Endothelial cell of umbilical vein (primary cell): ENCODE data around the gene PRTN3. TPM values are rescaled to one million over a fixed set of nuclear protein-coding genes. Genes with fewer than 3 reads are reported as not detected.

ENCODE experiments used
- BruUV-seq: library from RNA; stranded (reverse); fragments of 400-500 nt; replicated peaks from 2 replicates; lab custom pipeline; 2021; lab: Mats Ljungman, UMichigan
- CTCF ChIA-PET: fragments of 300-600, 350-600 bp; sonication (Branson Sonifier 250); formaldehyde crosslinking; loops from one replicate; lab custom pipeline; 2021; ENCODE audit warnings: antibody characterized with exemption, inconsistent platforms; lab: Charles Lee
- POLR2A ChIA-PET: fragments of 300-600, 350-600 bp; sonication (Branson Sonifier 250); formaldehyde crosslinking; loops from one replicate; lab custom pipeline; 2021; ENCODE audit warnings: antibody characterized with exemption, inconsistent platforms; lab: Charles Lee
- DNase-seq: peaks from one replicate; pipeline ENCODE4 v3.0.0-alpha.2; 2011; ENCODE audit warnings: low read depth, low spot score
- FAIRE-seq: peaks from 2 replicates; lab custom pipeline; 2011; peaks lifted over from hg19 to GRCh38; lab: Jason Lieb, UNC
- H2AFZ ChIP-seq: 2 replicates; pipeline ENCODE4 v1.6.0; 2012; ENCODE audit warnings: low read depth, low read length, control low read depth, inconsistent platforms
- H3K27ac ChIP-seq: 2 replicates; pipeline ENCODE4 v1.5.1; 2011; ENCODE audit warnings: low read depth, mild to moderate bottlenecking, control low read depth, low read length, moderate library complexity; ENCODE audit not compliant: insufficient read depth
- H3K27me3 ChIP-seq, 2 experiments: 2 replicates each; pipeline versions ENCODE4 v1.6.0 to v1.6.1; 2011; ENCODE audit warnings: low read length in 2 of 2, mixed read lengths in 1 of 2; ENCODE audit not compliant: control insufficient read depth in 2 of 2, insufficient read depth in 2 of 2
- H3K36me3 ChIP-seq, 2 experiments: 2 replicates in 1 of 2; 3 replicates in 1 of 2; pipeline ENCODE4 v1.5.1; 2011; ENCODE audit warnings: low read length in 2 of 2, mild to moderate bottlenecking in 1 of 2, moderate library complexity in 1 of 2; ENCODE audit not compliant: control insufficient read depth in 2 of 2, insufficient read depth in 2 of 2; ENCODE audit errors: extremely low read depth in 1 of 2
- H3K4me1 ChIP-seq: 3 replicates; pipeline ENCODE4 v1.5.1; 2011; ENCODE audit warnings: mild to moderate bottlenecking, low read length; ENCODE audit not compliant: control insufficient read depth, insufficient read depth; ENCODE audit errors: extremely low read depth
- H3K4me2 ChIP-seq: 2 replicates; pipeline ENCODE4 v1.6.1; 2011; ENCODE audit warnings: low read length, control low read depth, mixed read lengths; ENCODE audit not compliant: insufficient read depth
- H3K4me3 ChIP-seq, 3 experiments: fragments of 200-600 bp in 1 of 3; sonication (generic), shearing (Covaris generic) in 1 of 3; replicated peaks in 1 of 3; 2 replicates each; pipeline ENCODE4 v1.5.1; 2011 to 2016; ENCODE audit warnings: control low read depth in 3 of 3, low read length in 3 of 3, mild to moderate bottlenecking in 2 of 3, inconsistent platforms in 1 of 3, low read depth in 1 of 3, moderate library complexity in 1 of 3; ENCODE audit not compliant: insufficient read depth in 1 of 3
- H3K79me2 ChIP-seq: 2 replicates; pipeline ENCODE4 v1.6.0; 2012; ENCODE audit warnings: low read length, inconsistent platforms; ENCODE audit not compliant: control insufficient read depth, insufficient read depth
- H3K9ac ChIP-seq: replicated peaks from 2 replicates; pipeline ENCODE3; 2011; ENCODE audit warnings: low read length, control low read depth; ENCODE audit not compliant: insufficient read depth; ENCODE audit errors: extremely low read depth
- H3K9me1 ChIP-seq: replicated peaks from 3 replicates; pipeline ENCODE4 v1.6.0; 2011; ENCODE audit warnings: mild to moderate bottlenecking, low read length; ENCODE audit not compliant: control insufficient read depth, insufficient read depth; ENCODE audit errors: extremely low read depth
- H3K9me3 ChIP-seq: replicated peaks from 2 replicates; pipeline ENCODE4 v1.5.1; 2012; ENCODE audit warnings: low read length, inconsistent platforms; ENCODE audit not compliant: control insufficient read depth, insufficient read depth
- H4K20me1 ChIP-seq: replicated peaks from 2 replicates; pipeline ENCODE3; 2011; ENCODE audit warnings: mild to moderate bottlenecking, low read length; ENCODE audit not compliant: control insufficient read depth, insufficient read depth; ENCODE audit errors: extremely low read depth
- GATA2 ChIP-seq: IDR thresholded peaks from 2 replicates; pipeline ENCODE4 v1.7.0; 2011; ENCODE audit warnings: low read depth, mild to moderate bottlenecking, moderate library complexity, mixed read lengths, low read length; ENCODE audit not compliant: insufficient read length, insufficient read depth
- JUN ChIP-seq: IDR thresholded peaks from 2 replicates; pipeline ENCODE4 v1.6.1; 2011; ENCODE audit warnings: borderline replicate concordance, low read depth; ENCODE audit not compliant: insufficient read length, insufficient read depth
- POLR2A ChIP-seq: IDR thresholded peaks from 2 replicates; pipeline ENCODE4 v1.6.1; 2012; ENCODE audit warnings: low read depth, mild to moderate bottlenecking, control low read depth, low read length
- POLR2AphosphoS5 ChIP-seq: IDR thresholded peaks from 2 replicates; pipeline ENCODE4 v1.6.1; 2012; ENCODE audit warnings: low read depth, mild to moderate bottlenecking, control low read depth, low read length, moderate library complexity; ENCODE audit not compliant: insufficient read depth
- dilution Hi-C: fragments of 300-500 bp; cut with MboI; formaldehyde crosslinking; loops from one replicate; pipeline ENCODE4 v1.15.0; 2019; ENCODE audit warnings: low sequenced_read_pairs; ENCODE audit not compliant: extremely low pct_ligation_motif_present
- intact Hi-C: fragments of 100-400 bp; cut with micrococcal nuclease; formaldehyde crosslinking; loops from one replicate; pipeline ENCODE4 v1.10.0; 2022
- polyA plus RNA-seq, 4 experiments: library from polyadenylated mRNA; depleted of rRNA in 3 of 4; stranded (reverse) in 3 of 4; unstranded in 1 of 4; fragments of >200 nt; gene quantifications; 2 replicates each; pipeline versions ENCODE4 v1.2.1 to v1.2.3, GENCODE V29; 2011 to 2012; ENCODE audit warnings: missing spikeins in 1 of 4
- total RNA-seq: library from RNA; stranded (reverse); gene quantifications from 2 replicates; pipeline ENCODE4 v1.2.3, GENCODE V29; 2021

Gene PRTN3
- total and polyA plus RNA-seq, 2 donors (not counting 3 experiments of a cell fraction or from before 2014, with no cell fraction given) = not detected

DNA sequence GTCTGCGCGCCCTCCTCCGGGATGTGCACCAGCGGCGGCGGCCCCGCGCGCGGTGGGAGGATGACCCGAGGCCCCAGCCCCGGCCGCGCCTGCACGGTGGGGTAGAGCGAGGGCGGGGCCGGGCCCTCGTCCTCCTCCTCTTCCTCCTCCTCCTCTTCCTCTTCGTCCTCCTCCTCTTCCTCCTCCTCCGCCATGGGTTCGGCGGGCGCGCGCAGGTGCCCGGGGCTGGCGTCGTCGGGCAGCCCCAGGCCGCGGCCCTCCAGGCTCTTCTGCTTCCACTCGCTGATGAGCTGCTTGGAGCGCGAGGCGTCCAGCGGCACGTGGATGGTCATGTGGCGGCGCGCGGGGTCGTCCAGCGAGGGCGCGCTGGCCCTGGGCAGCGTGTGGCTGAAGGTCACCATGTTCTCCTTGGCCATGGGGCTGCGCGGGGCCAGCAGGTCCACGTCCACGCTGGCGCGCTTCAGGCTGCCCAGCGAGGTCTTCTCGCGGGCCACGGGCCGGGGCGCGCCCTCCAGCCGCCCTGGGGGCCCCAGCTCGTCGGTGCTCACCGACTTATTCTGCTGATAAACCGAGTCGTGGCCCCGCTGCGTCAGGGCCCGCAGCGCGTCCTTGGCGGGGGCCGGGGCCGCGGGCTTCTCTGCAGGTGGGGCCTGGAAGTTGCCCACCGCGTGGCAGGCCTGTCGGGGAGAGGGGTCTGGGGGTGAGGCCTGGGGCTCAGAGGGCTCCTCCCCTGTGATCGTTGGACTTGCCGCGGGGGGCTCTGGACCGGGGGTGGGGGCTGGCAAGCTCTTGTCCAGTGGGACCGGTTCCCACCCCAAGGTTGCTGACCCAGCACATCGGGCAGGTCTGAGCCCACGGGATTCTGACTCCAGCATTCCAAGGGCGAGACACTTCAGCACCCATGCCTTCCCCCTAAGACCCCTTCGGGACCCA is 27.3 kb upstream of the PRTN3 start:
- peaks cover 24 to 27% of the 10 kb centered on the region in 2 experiments for H3K36me3 ChIP-seq
- no peak overlapping the region for H3K4me3 ChIP-seq
- no peak for FAIRE-seq
- DNase-seq = no peak
- dilution Hi-C loops (no loop called here), intact Hi-C loops (no loop called here)
- H3K4me2 ChIP-seq = no peak overlapping the region
- ChIA-PET CTCF (no interaction called here), POLR2A (no interaction called here)
- H4K20me1 ChIP-seq = peaks cover 3% of the 10 kb centered on the region
- H3K27ac ChIP-seq = no peak overlapping the region
- peaks cover 15% of the 10 kb centered on the region for H3K79me2 ChIP-seq
- no peaks in the 10 kb centered on the region for H3K9me3 ChIP-seq
- no peak overlapping the region for H3K9ac ChIP-seq
- no peaks in the 10 kb centered on the region for H3K9me1 ChIP-seq
- peak; percentile 67 for TF ChIP-seq POLR2AphosphoS5
- no peak for TF ChIP-seq JUN
- H3K4me1 ChIP-seq = no peaks in the 10 kb centered on the region
- no TSS peak for BruUV-seq
- H3K27me3 ChIP-seq = no peaks in the 10 kb centered on the region
- H2AFZ ChIP-seq = no peak overlapping the region

DNA sequence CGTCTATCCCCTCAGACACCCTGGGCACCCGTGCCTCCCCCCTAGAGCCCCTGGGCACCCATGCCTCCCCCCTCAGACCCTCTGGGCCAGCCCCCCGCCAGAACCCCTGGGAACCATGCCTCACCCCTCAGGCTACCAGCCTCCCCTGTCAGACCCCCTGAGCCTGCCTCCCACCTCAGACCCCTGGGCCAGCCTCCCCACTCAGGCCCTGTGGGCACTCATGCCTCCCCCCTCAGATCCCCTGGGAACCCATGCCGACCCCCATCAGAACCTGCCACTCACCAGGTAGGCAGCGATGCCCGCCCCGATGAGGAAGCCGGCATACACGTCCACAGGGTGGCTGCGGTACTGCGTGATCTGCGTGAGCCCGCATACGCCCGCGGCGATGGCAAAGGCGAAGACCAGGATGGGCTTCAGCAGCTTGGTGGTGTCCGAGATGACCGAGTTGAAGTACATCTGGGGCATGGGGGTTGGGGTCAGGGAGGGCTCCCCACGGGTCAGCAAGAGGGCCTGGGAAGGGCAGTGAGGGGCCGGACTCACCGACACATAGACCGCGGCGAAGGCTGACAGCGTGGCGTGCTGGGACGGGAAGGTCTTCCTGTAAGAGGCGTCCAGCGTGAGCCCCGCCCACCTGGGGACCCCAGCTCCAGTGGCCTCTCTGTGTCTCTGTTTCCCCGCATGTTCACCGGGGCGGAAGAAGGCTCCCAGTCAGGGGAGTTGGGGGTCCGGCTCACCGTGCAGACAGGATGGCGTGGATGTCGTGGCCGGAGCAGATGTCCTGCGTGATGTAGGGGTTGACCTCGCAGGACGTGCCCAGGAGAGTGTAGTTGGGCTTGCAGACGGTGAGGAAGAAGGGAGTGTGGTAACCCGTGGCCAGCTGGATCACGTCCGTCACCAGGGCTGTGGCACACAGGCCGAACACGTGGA is 26.4 kb upstream of the PRTN3 start:
- Histone ChIP-seq H2AFZ (no peak overlapping the region), H3K4me3 (no peak overlapping the region), H3K9me3 (no peaks in the 10 kb centered on the region), H4K20me1 (peaks cover 3% of the 10 kb centered on the region), H3K9me1 (no peaks in the 10 kb centered on the region), H3K27me3 (no peaks in the 10 kb centered on the region), H3K36me3 (peaks cover 20 to 24% of the 10 kb centered on the region in 2 experiments), H3K9ac (no peak overlapping the region), H3K4me1 (no peaks in the 10 kb centered on the region), H3K4me2 (no peak overlapping the region), H3K79me2 (peaks cover 11% of the 10 kb centered on the region), H3K27ac (no peak overlapping the region)
- ChIA-PET POLR2A (no interaction called here), CTCF (interaction anchor here (0.6 kb wide), 1 partner anchor 45 kb away, joined by 3 read pairs; no protein-coding TSS in a partner anchor)
- TF ChIP-seq JUN = no peak
- peak; percentile 45 for TF ChIP-seq POLR2A
- TF ChIP-seq GATA2 = no peak
- DNase-seq (no peak), FAIRE-seq (no peak)
- dilution Hi-C loops (no loop called here), intact Hi-C loops (no loop called here)
- BruUV-seq = no TSS peak
